SH-SY5Y (cell line): ENCODE measurements around the gene GOLGA3.

ENCODE experiments used
- GATA2 ChIP-seq: IDR thresholded peaks from 2 replicates; pipeline ENCODE4 v1.6.1; 2011; ENCODE audit warnings: mild to moderate bottlenecking, low read depth, low read length
- GATA3 ChIP-seq: IDR thresholded peaks from 2 replicates; pipeline ENCODE4 v1.6.1; 2011; ENCODE audit warnings: low read depth, mild to moderate bottlenecking, low read length, moderate library complexity

- TF ChIP-seq GATA3, result no peak
- TF ChIP-seq GATA2, result no peak
Measured at GRCh38 chr12:132828706-132829534, at the start of gene GOLGA3.
